Dermis microvascular lymphatic vessel endothelial cell (primary cell): Measurements from ENCODE around the gene GLYATL1. TPM values are rescaled to one million over a fixed set of nuclear protein-coding genes. Genes with fewer than 3 reads are reported as not detected.

Source experiments
- DNase-seq, 2 donors: peaks; one replicate each; pipeline versions ENCODE4 v3.0.0 to v3.0.0-alpha.2; 2010; ENCODE audit warnings: low read depth in 2 of 2
- total RNA-seq: library from RNA; depleted of rRNA; stranded (reverse); fragments of >200 nt; gene quantifications from 2 replicates; pipeline ENCODE4 v1.2.1, GENCODE V29; 2014

The GLYATL1 gene
- total RNA-seq, 1 donor from 2014 or later: not detected

DNA sequence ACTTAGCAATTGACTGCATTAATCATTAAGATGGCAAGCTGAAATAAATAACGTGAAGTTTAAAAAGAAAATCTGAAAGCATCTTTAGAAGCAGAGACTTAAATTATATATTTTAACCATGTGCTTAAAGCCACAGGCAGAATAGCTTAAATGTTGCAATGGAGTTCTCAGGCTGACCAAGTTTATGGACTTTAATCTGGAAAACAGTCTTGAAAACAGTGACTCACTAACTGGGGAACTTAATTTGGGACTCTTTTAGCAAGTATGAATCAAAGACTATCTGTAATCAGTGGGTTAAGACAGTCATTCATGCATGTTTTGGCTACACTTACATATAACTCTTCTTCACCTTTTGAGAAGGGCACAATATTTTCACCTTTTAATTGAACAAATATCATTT, 12.6 kb upstream of the GLYATL1 start:
- DNase-seq: no peak

GRCh38 chr11:58927393-58928106, 11.7 kb upstream of the GLYATL1 start:
- no peak for DNase-seq

GRCh38 chr11:58928107-58928499, 11.2 kb upstream of the GLYATL1 start:
- no peak for DNase-seq

GRCh38 chr11:58928691-58929090, 10.6 kb upstream of the GLYATL1 start:
- no peak for DNase-seq

- no peak for DNase-seq
These were observed 8.4 kb upstream of the GLYATL1 start for GRCh38 chr11:58930926-58931325.

DNA sequence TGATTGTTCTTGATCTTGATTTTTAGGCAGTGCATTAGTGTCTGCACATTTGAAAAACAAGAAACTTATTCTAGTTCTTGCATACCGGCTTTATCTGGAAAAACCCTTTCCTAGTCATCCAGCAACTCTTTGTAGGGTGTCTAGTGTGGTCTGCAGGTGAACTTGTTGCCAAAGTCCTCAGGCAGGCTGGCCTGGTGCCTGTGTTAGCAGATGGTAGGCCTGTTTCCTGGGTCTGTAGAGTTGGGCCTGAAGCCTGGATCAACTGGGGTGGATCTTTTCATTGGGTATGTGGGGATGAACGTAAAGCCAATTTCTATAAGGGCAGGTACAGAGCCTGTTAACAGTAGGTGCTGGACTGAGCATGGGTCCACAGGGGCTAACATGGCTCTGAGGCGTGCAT, 5.6 kb upstream of the GLYATL1 start:
- DNase-seq: no peak

DNA sequence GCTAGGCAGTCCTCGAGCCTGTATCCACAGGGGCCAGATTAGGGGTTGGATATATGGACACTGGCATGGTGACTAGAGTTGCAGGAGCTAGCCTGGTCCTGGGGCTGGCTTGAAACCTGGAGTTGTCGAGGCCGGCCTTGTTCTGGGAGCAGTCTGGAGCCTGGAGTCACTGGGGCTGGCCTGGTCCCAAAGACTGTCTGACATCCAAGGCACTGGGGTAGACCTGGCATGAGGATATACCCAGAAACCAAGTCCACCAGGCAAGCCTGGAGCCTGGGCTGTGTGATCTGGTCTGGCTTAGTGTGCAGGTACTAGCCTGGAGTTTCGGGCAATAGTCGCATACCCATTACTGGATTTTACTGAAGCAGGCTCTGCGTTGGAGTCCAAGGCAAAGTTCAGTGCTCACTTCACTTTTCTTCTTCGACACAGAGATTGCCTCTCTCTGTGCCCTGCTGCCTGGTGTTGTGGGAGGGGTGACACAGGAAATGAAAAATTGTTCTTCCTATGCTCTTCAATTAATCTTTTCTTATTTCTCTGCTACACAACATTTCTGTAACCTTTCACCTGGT, 4.3 kb upstream of the GLYATL1 start:
- no peak for DNase-seq

DNA sequence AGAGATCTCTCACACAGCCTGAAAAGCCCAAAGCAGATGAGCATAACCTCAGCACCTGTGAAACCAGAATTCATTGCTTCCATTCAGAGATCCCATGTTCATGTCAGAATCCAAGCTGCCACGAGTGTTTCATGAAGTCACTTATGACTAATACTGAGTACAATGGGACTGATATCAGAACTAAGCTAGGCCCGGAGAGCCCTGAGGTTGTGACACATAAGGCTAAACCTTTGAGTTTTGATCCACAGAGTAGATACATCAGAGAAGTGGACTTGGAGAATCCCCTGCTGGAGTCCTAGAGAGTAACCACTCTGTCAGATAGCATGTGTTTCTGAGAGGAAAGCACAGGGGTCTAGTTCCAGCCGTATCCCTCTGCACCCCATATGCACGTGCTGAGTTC, 890 bp upstream of the GLYATL1 start:
- DNase-seq: no peak

- DNase-seq: no peak
These were observed 740 bp downstream of the GLYATL1 start for GRCh38 chr11:58940028-58940427.

DNA sequence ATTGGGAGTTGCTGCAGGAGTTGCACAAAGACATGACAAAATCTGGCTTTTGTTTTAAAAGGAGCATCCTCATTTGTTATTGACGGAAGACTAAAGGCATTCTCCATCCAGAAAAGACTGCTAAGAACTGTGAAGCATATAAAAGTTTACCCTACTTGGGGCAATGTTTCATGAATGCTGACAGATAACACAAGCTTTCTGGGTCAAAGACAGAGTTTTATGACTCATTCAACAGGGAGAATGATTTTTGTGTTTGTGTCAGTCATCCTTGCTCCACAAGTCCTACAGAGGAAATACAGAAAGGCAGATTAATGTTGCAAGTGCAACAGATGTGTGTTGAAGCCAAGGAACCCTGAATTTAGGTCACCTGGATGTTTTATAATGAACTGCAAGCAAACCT, 2.5 kb downstream of the GLYATL1 start:
- DNase-seq: no peak

DNA sequence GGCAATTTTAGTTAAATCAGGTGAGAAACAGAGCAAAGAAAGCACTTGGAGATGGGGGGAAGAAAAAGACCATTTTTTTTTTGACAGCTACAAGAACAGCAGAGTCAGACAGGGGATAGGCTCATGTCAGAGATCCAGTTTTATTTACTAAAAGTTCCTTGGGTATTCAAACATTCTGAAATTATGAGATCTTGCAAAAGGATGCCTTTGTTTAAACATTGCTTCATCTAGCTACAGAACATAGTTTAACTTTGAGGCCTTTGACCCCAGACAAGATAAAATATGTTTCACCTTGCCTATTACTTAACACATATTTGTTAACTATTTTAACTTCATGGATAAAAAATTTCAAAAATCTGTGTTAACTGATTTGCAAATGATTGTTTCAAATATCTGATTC, 6.4 kb downstream of the GLYATL1 start:
- DNase-seq: no peak

DNA sequence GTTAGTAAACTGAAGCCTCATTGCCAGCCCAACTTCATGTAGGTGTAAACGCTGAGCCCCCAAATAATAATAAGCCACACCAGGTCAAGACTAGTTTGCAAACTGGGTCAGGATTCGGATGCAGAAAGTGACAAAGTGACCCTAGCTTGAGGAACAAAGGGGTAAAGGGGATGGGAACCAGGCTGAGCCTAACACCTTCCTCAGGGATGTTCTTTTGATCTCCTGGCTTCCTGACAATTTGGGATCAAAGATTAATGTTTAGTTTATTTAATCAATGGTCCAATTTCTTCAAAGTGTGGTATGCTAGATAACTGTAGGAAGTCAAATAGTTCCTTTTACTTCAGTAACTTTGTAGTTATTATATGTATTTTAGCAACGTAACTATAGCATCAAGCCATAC, 9.9 kb downstream of the GLYATL1 start:
- no peak for DNase-seq

DNA sequence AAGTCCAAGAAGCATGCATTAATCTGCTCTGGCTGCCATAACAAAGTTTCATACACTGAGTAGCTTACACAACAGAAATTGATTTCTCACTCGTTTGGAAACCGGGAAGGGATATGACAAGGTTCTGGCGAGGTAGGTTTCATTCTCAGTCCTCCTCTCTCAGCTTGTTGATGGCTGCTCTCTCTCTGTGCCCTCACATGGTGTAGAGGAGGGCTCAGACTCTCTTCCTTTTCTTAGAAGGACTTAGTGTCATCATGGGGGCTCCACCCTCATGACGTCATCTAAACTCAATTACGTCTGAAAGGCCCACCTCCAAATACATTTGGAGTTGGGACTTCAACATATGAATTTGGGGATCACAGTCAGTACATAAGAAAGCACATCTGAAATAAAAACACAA, 18.6 kb downstream of the GLYATL1 start:
- no peak for DNase-seq

GRCh38 chr11:58958500-58958899, 19.2 kb downstream of the GLYATL1 start:
- peak; percentile 28 to 35 for DNase-seq

GRCh38 chr11:58963551-58964104, 24.3 kb downstream of the GLYATL1 start:
- DNase-seq: no peak

- DNase-seq: no peak
These were observed 26.1 kb downstream of the GLYATL1 start for GRCh38 chr11:58965246-58965985.

DNA sequence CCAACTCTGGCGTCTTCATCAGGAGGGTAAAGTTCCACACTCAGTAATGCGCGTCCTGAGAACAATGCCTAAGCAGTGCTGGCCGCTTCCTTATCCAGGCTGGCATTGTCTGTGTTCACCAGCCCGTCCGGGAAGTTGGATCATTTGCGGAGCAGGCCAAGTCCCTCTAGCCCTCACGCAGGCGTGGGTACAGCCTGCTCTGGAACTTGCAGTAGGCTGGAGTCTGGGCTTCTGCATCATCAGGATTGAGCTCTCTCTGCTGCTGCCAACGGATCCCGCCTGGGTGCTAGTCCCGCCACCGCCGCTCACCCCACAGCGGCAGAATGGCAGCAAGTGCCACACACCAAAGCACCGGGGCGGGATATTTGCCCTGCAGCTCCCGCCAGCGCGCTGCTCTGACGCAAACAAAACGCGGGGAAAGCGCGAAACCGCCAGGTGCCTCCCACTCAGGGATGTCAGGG, 29.0 kb downstream of the GLYATL1 start:
- DNase-seq: no peak

GRCh38 chr11:58977470-58977869, 38.2 kb downstream of the GLYATL1 start:
- DNase-seq: no peak

GRCh38 chr11:58979222-58979621, 39.9 kb downstream of the GLYATL1 start:
- no peak for DNase-seq

GRCh38 chr11:58980159-58980843, 41.0 kb downstream of the GLYATL1 start:
- DNase-seq: no peak

GRCh38 chr11:58992489-58992888, 53.2 kb downstream of the GLYATL1 start:
- no peak for DNase-seq

- DNase-seq: no peak
These were observed 54.9 kb downstream of the GLYATL1 start for GRCh38 chr11:58994171-58994570.
